Stimulated activated CD4-positive, alpha-beta T cell treated with anti-CD3 and anti-CD28 coated beads, Interleukin-2, amount 100 ng/mL, for 24 hours (primary cell): Measurements from ENCODE around the gene DHX34.
"Not testable (repeated sequence)": the region's sequence is repeated elsewhere in the genome, so short reads cannot be mapped to it uniquely, and the experiment has no call there.

Source experiments
- DNase-seq, 2 donors: peaks; one replicate each; pipeline ENCODE4 v3.0.0-alpha.2; 2020

DHX34 gene

DNA sequence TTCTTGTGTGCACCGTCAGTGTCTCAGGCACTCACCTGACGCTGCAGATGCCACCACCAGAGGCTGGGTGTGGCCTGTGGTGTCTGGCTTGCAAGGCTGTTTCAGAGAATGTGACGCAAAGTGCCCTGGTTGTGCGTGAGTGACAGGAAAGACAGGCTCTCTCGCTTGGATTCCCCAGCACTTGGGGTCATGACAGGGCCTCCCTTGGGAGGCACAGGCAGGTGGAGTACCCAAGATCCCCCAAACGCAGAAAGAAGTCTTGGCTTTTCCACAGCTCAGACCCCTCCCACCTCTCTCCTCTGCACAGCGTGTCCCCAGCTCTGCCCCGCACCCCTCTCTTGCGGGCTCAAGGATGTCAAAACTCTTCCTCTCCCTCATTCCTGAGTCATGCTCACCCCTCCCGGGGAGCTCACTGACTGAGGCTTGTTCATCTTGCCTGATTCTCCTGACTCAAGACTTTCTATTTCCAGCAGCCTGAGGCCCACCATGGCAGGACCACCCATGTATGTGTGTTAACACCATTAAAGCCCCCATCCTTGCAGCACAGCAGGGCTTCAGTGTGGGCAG, 21.0 kb downstream of the DHX34 start:
- DNase-seq, result no peak

DNA sequence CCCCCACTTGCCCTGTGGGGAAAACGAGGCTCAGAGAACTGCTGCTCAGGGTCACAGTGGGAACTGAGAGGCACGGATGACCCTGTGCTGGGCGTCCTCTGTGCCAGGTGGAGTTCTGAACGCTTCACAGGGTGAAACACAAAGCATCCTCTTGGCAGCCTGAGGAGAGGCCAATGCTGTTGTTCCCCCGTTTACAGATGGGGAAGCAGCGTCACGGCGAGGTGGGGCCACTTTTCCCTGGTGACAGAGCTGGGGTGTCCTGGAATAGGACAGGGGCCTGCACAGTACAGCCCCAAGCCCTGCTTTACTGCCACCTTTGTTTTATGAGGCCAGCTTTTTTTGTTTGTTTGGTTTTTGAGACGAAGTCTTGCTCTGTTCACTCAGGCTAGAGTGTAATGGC, 22.1 kb downstream of the DHX34 start:
- DNase-seq, result no peak

DNA sequence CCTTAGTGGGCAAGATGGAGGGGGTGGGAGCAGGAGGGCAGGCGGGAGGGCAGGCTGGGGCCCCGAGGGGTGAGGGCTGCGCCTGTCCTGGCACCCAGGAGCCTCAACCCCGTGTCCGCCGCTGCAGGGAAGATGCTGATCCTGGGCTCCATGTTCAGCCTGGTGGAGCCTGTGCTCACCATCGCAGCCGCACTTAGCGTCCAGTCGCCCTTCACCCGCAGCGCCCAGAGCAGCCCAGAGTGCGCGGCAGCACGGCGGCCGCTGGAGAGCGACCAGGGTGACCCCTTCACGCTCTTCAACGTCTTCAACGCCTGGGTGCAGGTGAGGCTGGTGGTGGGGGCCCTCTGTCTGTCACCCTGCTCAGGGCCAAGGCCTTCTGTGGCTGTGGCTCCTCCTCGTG, 23.5 kb downstream of the DHX34 start:
- no peak for DNase-seq

DNA sequence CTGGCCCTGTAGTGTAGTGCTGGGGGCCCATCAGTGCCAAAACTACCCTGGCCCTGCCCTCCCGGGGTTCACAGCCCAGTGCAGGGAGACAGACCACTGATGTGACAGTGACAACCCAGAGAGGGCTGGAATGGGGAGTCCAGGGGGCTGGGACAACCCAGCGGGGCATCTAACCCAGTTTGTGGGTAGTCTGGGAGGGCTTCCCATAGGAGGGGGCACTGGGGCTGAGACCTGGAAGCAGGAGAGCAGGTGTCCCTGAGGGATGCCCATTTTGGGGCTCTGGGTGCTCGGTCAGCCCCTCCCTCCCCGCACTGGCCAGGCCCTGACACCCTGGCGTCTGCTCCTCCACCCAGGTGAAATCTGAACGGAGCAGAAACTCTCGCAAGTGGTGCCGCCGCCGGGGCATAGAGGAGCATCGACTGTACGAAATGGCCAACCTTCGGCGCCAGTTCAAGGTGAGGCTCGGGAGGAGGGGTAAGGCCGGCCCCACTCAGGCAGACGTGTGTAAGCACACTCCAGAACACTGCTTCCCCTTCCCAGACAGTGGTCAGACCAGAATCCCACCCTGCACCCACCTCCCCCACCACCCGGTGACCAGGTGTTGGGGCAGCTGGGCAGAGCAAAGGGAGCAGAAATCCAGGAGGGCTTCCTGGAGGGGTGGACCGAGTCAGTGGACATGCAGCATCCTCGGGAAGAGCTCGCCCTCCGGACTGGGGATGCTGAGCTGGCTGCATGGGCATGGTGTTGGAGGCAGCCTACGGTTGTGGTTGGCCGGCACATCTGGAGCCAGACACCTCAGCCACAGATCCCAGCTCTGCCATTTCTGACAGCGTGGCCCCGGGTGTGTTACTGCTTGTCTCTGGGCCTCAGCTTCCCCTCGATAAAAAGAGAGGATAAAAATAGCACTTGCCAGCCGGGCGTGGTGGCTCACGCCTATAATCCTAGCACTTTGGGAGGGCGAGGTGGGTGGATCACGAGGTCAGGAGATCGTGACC, 24.4 kb downstream of the DHX34 start:
- no peak for DNase-seq

DNA sequence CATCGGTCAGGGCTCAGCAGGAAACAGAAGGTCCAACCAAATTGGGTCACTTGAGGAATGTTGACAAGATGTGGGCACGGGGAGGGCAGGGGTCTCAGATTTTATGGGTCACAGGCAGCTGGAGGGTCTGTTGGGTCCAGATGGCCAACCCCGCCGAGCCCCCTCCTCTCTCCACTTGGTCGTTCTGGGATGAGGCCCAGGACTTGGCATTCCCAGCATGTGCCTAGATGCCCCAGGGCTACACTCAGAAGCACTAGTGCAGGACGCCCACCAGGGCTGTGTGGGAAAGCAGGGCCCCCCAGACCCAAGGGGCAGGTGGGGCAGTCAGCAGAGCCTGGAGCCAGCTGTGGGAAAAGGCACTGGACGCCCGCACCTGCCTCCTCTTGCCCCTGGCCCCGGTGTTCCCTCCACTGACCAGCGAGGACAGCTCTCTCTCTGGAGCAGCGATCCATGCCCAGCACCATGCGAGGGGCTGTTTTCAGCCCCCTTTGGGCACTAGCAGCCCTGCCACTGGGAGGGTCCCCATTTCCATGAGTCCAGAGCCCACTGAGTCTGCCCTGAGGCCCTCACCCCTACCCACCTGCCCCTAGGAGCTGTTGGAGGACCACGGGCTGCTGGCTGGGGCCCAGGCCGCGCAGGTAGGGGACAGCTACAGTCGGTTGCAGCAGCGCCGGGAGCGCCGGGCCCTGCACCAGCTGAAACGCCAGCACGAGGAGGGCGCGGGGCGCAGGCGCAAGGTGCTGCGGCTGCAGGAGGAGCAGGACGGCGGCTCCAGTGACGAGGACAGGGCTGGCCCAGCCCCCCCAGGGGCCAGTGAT, 26.0 kb downstream of the DHX34 start:
- no peak for DNase-seq

DNA sequence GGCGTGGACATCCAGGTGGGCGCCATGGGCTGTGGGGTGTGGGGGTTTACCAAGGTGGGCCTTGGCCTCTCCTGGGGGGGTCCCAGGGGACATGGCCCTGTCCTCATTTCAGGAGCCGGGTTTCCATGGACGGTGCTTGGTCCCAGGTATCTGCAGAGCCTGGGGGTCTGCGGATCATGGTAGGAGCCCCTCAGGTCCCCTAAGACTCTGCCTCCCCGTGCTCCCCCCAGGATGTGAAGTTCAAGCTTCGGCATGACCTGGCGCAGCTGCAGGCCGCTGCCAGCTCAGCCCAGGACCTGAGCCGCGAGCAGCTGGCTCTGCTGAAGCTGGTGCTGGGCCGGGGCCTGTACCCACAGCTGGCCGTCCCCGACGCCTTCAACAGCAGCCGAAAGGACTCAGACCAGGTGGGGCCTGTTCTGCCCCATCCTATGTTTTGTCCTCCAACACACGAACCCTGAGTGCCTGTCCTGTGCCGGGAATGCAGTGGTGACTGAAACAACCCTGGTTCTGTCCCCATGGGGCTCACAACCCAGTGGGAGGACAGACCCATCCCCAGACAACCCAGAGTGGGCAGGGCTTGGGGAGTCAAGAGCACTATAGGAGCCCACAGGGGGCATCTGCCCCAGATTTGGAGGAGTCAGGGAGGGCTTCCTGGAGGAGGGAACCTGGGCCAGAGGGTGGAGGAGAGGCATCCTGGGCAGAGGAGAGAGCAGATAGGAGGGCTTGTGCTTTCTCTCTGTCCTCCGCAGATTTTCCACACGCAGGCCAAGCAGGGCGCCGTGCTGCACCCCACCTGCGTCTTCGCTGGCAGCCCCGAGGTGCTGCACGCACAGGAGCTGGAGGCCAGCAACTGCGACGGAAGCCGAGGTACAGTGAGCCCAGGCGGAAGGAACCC, 26.8 kb downstream of the DHX34 start:
- no peak for DNase-seq

DNA sequence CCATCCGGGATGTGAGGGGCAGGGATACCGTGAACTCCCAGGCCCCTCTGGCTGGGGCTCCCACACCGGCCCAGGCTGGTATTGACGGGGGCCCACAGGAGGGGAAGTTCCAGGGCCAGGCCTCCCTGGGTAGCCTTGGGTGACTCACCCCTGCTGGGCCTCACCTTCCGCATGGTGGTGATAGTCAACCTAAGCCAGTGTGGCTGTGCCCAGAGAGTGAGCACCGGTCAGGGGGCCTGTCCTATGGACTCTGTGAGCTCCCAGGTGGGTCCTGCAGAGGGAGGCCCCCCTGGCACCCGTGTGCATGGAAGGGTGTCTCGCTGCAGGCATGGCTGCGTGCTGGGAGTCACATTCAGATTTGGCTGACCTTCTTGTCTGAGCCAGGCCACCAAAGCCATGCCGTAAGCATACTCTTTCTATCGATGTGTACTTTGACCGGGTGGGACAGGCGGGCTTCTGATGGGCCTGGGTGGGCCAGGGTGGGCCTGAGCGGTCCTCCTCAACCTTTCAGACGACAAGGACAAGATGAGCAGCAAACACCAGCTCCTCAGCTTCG, 27.6 kb downstream of the DHX34 start:
- DNase-seq, result no peak

DNA sequence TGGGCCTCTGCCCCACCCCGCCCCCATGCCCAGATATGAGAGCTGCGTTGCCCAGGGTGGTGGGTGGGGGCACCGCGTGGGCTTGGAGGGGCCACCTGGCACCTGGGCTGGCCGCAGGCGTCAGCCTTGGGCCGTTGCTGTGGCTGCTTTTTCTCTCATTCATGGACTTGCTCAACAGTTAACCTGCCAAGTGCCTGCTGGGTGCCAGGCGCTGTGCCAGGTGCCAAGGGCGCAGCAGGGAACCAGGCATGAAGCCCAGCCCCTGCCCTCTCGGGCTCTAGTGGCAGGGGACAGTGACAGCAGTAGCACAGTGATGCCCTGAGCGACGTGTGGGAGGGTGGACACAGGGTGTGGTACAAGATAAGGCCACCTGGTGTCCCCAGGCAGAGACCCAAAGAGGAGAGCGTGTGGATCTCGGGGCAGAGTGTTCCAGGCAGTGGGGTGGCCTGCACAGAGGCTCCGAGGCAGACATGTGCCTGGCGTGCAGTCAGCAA, 28.1 kb downstream of the DHX34 start:
- DNase-seq, result no peak

DNA sequence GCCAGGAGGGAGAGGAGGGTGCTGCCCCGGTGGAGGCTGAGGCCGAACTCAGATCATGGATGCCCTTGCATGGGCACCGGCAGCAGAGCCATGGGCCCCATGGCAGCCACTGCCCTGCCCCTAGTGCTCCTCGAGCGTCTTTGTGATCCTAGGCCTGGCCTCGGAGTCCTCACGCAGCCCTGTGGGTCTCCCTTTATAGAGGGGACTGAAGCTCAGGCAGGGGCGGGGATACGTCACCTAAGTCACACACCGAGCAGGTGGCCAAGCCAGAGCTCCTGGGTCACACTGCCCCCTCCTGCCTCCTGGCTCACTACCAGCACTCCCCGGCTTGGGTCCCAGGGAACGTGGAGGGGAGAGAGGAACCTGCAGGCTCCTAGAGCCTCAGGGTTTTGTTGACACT, 28.7 kb downstream of the DHX34 start:
- no peak for DNase-seq

DNA sequence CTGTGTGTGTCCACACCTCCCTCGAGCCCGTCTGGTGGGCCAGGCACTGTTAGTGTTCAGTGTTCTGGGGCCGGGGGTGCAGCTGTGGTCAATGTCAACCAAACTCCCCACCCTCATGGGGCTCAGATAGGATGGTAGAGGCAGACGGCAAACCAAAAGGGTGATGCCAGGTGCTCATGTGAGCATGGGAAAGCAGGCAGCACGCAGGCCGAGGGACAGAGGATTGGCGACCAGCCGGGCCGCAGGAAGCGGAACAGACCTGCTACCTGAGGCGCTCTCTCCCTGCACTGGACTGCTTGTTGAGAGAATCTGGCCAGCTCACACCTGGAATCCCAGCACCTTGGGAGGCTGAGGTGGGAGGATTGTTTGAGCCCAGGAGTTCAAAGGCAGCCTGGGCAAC, 29.1 kb downstream of the DHX34 start:
- no peak for DNase-seq

DNA sequence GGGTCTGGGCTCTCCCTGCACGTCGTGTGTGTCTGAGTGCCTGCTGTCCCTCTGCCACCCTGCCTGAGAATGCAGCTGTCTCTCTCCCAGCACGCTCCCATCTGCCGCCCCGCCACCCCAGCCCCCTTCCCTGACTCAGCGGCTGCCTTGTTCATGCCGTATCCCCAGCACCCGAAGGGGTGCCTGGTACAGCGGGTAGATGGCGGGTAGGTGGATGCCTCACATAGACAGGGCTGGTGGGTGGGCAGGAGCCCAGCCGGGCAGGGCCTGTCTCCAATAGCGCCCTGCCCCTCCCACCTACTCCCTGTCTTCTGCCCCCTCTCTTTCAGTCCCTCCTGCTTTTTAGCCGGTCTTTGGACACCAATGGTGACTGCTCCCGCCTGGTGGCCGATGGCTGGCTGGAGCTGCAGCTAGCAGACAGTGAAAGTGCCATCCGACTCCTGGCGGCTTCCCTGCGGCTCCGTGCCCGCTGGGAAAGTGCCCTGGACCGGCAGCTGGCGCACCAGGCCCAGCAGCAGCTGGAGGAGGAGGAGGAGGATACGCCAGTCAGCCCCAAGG, 30.3 kb downstream of the DHX34 start:
- no peak for DNase-seq

DNA sequence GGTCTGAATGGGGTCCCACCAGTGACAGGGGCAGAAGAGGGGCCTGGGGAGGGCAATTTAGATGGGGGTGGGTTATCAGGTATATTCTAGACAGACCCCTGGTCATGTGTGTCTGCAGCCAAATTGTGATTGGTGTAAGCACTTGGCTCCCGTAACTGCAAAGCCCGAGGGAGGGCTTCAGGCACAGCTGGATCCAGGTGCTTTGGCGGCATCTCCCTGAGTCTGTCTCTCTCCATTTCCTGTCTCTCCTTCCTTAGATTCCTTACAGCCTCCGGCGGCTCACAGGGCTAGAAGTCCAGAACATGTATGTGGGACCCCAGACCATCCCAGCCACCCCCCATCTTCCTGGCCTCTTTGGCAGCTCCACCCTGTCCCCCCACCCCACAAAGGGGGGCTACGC, 31.4 kb downstream of the DHX34 start:
- DNase-seq, result no peak

DNA sequence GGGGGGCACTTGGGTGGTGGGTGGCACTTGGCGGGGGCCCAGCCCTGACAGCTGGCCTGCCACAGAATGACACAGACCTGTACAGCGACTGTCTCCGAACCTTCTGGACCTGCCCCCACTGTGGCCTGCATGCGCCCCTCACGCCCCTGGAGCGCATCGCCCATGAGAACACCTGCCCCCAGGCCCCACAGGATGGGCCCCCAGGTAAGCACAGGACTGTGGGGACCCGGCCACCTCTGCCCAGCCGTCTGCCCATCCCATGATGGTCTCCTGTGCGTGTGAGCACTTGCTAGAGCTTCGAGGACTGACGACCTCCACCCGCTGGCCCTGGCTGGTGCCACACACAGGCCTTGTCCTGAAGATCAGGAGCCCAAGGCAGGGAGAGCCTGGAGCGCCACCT, 32.0 kb downstream of the DHX34 start:
- no peak for DNase-seq

DNA sequence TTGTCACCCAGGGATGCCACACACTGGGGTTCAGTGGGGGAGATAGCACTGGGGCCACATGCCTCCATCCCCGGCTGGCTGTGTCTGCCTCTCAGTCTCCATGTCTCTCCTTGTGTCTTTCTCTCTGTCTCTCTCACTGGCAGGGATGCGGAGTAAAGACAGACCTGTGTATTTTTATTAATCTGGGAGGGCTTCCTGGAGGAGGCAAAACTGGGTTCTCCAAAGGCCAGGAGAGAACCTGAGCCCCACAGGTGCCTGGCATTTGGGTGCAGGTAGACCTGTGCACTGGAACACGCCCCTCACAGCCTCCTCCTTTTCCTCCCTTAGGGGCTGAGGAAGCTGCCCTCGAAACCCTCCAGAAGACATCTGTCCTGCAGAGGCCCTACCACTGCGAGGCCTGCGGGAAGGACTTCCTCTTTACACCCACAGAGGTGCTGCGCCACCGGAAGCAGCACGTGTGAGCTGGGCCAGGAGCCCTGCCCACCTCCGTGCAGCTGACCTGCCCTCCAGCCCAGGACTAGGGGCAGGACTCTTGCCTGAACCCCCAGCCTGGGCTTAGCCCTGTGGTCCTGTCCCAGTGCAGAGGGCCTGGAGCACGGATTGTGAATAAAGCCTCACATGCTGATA, 32.7 kb downstream of the DHX34 start:
- DNase-seq, result no peak

DNA sequence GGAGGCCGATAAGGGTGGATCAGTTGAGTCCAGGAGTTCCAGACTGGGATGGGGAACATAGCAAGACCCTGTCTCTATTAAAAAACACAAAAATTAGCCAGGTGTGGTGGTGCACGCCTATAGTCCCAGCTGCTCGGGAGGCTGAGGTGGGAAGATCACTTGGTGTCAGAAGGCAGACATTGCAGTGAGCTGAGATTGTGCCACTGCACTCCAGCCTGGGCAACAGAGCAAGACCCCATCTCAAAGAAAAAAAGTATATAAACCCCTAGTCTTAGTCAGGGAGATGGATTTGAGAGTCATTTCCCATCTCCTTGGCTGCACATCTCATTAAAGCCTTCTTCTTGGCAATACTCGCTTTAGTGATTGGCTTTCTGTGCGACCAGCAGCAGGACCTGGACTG, 34.8 kb downstream of the DHX34 start:
- DNase-seq, result not testable (repeated sequence)

DNA sequence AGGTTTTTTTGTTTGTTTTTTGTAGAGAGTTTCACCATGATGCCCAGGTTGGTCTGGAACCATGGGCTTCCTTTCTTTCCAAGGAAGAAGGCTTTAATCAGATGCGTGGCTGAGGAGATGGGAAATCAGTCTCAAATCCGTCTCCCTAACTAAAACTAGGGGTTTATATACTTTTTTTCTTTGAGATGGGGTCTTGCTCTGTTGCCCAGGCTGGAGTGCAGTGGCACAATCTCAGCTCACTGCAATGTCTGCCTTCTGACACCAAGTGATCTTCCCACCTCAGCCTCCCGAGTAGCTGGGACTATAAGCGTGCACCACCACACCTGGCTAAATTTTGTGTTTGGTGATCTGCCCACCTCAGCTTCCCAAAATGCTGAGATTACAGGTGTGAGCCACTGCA, 35.4 kb downstream of the DHX34 start:
- not testable (repeated sequence) for DNase-seq

DNA sequence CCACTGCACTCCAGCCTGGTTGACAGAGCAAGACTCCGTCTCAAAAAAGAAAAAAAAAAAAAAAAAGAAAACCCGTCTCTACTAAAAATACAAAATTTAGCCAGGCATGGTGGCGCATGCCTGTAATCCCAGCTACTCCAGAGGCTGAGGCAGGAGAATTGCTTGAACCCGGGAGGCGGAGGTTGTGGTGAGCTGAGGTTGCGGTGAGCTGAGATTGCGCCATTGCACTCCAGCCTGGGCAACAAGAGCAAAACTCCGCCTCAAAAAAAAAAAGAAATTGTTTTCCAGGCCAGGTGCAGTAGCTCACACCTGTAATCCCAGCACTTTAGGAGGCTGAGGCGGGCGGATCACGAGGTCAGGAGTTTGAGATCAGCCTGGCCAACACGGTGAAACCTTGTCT, 37.5 kb downstream of the DHX34 start:
- not testable (repeated sequence) for DNase-seq

DNA sequence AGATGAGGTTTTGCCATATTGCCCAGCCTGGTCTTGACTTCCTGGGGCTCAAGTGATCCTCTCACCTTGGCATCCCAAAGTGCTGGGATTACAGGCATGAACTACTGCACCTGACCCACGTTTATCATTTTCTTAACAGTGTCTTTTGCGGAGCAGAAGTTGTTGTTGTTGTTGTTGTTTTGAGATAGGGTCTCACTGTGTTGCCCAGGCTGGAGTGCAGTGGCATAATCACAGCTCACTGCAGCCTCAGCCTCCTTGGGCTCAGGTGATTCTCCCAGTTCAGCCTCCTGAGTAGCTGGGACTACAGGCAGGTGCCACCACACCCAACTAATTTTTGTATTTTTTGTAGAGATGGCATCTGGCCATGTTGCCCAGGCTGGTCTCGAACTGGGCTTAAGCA, 38.5 kb downstream of the DHX34 start:
- not testable (repeated sequence) for DNase-seq

DNA sequence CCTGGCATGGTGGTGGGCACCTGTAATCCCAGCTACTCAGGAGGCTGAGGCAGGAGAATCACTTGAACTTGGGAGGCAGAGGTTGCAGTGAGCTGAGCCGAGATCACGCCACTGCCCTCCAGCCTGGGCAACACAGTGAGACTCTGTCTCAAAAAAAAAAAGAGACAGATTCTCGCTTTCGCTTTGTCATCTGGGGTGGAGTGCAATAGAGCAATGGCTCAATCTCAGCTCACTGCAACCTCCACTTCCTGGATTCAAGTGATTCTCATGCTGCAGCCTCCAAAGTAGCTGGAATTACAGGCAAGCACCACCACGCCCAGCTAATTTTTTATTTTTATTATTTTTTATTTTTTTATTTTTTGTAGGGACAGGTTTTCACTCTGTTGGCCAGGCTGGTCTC, 39.6 kb downstream of the DHX34 start:
- DNase-seq, result not testable (repeated sequence)

DNA sequence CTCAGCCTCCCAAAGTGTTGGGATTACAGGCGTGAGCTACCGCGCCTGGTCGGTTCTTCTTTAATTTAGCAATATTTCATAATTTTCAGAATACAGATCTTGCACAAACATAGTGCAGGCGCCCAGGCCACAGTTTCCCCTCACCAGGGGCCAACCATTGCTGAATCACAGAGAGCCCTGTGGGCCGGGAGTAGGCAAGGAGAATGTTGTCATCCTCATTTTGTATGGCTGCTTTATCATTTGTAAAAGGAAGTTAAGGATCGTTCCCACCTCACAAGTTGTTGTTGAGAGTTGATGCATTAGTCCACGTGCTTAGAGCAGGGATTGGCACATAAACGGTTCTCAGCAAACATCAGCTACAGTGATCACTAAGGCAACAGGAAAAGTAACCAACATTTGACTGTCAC, 40.0 kb downstream of the DHX34 start:
- no peak for DNase-seq
